ENCODE measurements around the gene NAPSA. TPM values are rescaled to one million over a fixed set of nuclear protein-coding genes. Genes with fewer than 3 reads are reported as not detected.
A peak's percentile ranks its signal among the peaks of the same experiment; 100 is the strongest.

The NAPSA gene
- total and polyA plus RNA-seq, 9 of the 15 experiments (the other 6 are each of a cell fraction or from before 2014, with no cell fraction given) = 0.25 to 1.9 (median 0.69) TPM

DNA sequence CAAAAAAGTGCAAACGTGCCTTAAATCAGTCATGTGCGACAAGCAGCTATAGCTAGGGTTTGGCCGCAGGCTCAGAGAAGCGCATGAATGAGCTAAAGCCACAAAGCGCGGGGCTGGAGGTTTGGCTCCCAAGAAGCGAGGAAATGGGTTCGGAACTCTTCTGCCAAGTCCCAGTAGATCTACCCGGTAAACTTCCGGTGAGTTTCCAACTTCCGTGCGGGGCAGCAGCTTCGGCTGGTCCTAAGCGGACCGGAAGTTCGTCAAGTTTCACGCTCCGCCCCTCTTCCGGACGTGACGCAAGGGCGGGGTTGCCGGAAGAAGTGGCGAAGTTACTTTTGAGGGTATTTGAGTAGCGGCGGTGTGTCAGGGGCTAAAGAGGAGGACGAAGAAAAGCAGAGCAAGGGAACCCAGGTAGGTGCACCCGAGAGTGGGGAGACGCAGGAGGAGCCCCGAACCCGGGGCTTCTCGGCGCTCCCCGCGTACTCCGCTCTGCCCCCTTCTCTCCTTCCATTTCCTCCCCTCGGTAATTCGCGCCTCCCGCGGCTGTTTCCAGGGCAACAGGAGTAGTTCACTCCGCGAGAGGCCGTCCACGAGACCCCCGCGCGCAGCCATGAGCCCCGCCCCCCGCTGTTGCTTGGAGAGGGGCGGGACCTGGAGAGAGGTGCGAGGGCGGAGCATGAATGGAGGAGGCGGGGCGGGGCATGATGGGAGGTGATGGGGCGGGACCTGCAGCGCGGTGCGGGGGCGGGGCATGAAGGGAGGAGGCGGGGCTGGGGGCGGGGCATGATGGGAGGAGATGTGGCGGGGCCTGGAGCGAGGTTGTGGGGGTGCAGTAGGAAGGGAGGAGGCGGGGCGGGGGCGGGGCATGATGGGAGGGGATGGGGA, 11.0 kb upstream of the NAPSA start, which contains the start of gene NR1H2 (continued):
- no peak for TF ChIP-seq GATA2 (CRISPR knock-in tag; IDR thresholded peaks at IDR 0.05)
- no peak for TF ChIP-seq MYNN (IDR thresholded peaks at IDR 0.05)
- TF ChIP-seq MYNN (CRISPR knock-in tag; IDR thresholded peaks at IDR 0.05) = no peak
- no peak for TF ChIP-seq SREBF1 (IDR thresholded peaks at IDR 0.05; ENCODE audit: borderline replicate concordance, low read depth, low read length)
- TF ChIP-seq, protein P1, sequence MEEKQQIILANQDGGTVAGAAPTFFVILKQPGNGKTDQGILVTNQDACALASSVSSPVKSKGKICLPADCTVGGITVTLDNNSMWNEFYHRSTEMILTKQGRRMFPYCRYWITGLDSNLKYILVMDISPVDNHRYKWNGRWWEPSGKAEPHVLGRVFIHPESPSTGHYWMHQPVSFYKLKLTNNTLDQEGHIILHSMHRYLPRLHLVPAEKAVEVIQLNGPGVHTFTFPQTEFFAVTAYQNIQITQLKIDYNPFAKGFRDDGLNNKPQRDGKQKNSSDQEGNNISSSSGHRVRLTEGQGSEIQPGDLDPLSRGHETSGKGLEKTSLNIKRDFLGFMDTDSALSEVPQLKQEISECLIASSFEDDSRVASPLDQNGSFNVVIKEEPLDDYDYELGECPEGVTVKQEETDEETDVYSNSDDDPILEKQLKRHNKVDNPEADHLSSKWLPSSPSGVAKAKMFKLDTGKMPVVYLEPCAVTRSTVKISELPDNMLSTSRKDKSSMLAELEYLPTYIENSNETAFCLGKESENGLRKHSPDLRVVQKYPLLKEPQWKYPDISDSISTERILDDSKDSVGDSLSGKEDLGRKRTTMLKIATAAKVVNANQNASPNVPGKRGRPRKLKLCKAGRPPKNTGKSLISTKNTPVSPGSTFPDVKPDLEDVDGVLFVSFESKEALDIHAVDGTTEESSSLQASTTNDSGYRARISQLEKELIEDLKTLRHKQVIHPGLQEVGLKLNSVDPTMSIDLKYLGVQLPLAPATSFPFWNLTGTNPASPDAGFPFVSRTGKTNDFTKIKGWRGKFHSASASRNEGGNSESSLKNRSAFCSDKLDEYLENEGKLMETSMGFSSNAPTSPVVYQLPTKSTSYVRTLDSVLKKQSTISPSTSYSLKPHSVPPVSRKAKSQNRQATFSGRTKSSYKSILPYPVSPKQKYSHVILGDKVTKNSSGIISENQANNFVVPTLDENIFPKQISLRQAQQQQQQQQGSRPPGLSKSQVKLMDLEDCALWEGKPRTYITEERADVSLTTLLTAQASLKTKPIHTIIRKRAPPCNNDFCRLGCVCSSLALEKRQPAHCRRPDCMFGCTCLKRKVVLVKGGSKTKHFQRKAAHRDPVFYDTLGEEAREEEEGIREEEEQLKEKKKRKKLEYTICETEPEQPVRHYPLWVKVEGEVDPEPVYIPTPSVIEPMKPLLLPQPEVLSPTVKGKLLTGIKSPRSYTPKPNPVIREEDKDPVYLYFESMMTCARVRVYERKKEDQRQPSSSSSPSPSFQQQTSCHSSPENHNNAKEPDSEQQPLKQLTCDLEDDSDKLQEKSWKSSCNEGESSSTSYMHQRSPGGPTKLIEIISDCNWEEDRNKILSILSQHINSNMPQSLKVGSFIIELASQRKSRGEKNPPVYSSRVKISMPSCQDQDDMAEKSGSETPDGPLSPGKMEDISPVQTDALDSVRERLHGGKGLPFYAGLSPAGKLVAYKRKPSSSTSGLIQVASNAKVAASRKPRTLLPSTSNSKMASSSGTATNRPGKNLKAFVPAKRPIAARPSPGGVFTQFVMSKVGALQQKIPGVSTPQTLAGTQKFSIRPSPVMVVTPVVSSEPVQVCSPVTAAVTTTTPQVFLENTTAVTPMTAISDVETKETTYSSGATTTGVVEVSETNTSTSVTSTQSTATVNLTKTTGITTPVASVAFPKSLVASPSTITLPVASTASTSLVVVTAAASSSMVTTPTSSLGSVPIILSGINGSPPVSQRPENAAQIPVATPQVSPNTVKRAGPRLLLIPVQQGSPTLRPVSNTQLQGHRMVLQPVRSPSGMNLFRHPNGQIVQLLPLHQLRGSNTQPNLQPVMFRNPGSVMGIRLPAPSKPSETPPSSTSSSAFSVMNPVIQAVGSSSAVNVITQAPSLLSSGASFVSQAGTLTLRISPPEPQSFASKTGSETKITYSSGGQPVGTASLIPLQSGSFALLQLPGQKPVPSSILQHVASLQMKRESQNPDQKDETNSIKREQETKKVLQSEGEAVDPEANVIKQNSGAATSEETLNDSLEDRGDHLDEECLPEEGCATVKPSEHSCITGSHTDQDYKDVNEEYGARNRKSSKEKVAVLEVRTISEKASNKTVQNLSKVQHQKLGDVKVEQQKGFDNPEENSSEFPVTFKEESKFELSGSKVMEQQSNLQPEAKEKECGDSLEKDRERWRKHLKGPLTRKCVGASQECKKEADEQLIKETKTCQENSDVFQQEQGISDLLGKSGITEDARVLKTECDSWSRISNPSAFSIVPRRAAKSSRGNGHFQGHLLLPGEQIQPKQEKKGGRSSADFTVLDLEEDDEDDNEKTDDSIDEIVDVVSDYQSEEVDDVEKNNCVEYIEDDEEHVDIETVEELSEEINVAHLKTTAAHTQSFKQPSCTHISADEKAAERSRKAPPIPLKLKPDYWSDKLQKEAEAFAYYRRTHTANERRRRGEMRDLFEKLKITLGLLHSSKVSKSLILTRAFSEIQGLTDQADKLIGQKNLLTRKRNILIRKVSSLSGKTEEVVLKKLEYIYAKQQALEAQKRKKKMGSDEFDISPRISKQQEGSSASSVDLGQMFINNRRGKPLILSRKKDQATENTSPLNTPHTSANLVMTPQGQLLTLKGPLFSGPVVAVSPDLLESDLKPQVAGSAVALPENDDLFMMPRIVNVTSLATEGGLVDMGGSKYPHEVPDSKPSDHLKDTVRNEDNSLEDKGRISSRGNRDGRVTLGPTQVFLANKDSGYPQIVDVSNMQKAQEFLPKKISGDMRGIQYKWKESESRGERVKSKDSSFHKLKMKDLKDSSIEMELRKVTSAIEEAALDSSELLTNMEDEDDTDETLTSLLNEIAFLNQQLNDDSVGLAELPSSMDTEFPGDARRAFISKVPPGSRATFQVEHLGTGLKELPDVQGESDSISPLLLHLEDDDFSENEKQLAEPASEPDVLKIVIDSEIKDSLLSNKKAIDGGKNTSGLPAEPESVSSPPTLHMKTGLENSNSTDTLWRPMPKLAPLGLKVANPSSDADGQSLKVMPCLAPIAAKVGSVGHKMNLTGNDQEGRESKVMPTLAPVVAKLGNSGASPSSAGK (IDR thresholded peaks at IDR 0.05) = peak; percentile 21; the same call in 1 of the 2 replicates
- TF ChIP-seq KAT2B (IDR thresholded peaks at IDR 0.05; ENCODE audit: low read depth, low read length) = no peak
- peak; percentile 66 for TF ChIP-seq NFIC (IDR thresholded peaks at IDR 0.05)
- no peak for TF ChIP-seq ZZZ3 (IDR thresholded peaks at IDR 0.05)
- TF ChIP-seq FOXA1 (IDR thresholded peaks at IDR 0.05; ENCODE audit: borderline replicate concordance) = no peak
- TF ChIP-seq, protein P2, sequence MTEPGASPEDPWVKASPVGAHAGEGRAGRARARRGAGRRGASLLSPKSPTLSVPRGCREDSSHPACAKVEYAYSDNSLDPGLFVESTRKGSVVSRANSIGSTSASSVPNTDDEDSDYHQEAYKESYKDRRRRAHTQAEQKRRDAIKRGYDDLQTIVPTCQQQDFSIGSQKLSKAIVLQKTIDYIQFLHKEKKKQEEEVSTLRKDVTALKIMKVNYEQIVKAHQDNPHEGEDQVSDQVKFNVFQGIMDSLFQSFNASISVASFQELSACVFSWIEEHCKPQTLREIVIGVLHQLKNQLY (CRISPR knock-in tag; conservative IDR thresholded peaks at IDR 0.05) = peak; percentile 51 to 64; a peak in 1 of 4 replicates
- peak; percentile 78 to 89 for TF ChIP-seq MAZ (CRISPR knock-in tag; conservative IDR thresholded peaks at IDR 0.05 in 1 of 2, IDR thresholded peaks at IDR 0.05 in 1 of 2)
- no peak for TF ChIP-seq SIRT6 (IDR thresholded peaks at IDR 0.05; ENCODE audit: low read depth, low read length)
- TF ChIP-seq, protein P3, sequence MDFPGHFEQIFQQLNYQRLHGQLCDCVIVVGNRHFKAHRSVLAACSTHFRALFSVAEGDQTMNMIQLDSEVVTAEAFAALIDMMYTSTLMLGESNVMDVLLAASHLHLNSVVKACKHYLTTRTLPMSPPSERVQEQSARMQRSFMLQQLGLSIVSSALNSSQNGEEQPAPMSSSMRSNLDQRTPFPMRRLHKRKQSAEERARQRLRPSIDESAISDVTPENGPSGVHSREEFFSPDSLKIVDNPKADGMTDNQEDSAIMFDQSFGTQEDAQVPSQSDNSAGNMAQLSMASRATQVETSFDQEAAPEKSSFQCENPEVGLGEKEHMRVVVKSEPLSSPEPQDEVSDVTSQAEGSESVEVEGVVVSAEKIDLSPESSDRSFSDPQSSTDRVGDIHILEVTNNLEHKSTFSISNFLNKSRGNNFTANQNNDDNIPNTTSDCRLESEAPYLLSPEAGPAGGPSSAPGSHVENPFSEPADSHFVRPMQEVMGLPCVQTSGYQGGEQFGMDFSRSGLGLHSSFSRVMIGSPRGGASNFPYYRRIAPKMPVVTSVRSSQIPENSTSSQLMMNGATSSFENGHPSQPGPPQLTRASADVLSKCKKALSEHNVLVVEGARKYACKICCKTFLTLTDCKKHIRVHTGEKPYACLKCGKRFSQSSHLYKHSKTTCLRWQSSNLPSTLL (IDR thresholded peaks at IDR 0.05) = no peak

All from K562 (cell line).